Tibial nerve (tissue), 4 donors: Measurements from ENCODE around the gene INSYN1.

ENCODE experiments used
- EP300 ChIP-seq, 2 donors: sonication (generic); formaldehyde crosslinking; IDR thresholded peaks; one replicate each; pipeline ENCODE4 v1.6.1; 2017; ENCODE audit warnings: antibody characterized with exemption in 2 of 2, mild to moderate bottlenecking in 1 of 2
- POLR2A ChIP-seq, 2 donors: fragments of 450-650 bp; IDR thresholded peaks; one replicate each; pipeline ENCODE4 v1.6.1; 2017; ENCODE audit warnings: antibody characterized with exemption in 2 of 2, mild to moderate bottlenecking in 2 of 2, moderate library complexity in 2 of 2
- TF ChIP-seq, protein P1 (sequence below), 5 experiments: fragments of 200-600 bp in 3 of 5; fragments of 450-650 bp in 2 of 5; sonication (generic) in 3 of 5; IDR thresholded peaks; one replicate each; pipeline ENCODE4 v1.5.1; 2016 to 2019; ENCODE audit warnings: antibody characterized with exemption in 5 of 5, mild to moderate bottlenecking in 3 of 5, moderate library complexity in 2 of 5

DNA sequence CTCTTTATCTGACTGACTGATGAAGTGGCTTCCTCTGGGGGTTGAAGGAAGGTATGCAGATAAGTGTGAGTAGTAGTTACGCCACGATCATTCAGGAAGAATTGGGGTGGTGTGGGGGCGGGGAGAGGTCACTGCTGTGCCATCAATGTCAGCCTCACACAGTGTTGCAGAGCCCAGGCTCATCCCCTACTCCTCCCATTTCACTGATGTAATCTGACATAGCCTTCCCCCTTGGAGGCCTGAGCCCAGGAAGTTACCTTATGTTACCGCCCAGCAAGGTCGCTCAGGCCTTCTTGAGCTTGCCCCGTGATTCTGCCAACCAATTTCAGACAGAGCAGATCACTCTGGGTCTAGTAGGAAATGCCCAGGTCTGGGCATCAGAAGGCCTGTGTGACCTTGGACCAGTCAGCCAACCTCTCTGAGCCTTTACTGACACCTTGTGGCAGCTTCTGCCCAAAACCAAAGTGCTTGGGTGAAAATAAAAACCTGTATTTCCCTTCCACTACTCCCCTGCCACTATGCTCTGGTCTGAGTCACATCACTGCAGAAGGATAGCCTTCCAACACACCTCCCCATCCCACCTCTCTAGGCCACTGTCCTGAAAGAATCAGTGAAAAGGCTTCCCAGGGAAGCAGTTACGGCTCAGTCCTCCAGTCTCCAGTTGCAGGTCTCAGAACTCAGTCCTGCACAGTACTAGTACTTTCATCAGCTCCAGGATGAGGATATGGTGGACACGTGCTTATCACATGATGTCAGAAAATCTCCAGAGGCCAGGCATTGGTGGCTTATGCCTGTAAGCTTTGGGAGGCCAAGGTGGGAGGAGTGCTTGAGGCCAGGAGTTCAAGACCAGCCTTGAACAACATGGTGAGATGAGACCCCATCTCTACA lies 28.1 kb upstream of the INSYN1 start:
- TF ChIP-seq, protein P1, sequence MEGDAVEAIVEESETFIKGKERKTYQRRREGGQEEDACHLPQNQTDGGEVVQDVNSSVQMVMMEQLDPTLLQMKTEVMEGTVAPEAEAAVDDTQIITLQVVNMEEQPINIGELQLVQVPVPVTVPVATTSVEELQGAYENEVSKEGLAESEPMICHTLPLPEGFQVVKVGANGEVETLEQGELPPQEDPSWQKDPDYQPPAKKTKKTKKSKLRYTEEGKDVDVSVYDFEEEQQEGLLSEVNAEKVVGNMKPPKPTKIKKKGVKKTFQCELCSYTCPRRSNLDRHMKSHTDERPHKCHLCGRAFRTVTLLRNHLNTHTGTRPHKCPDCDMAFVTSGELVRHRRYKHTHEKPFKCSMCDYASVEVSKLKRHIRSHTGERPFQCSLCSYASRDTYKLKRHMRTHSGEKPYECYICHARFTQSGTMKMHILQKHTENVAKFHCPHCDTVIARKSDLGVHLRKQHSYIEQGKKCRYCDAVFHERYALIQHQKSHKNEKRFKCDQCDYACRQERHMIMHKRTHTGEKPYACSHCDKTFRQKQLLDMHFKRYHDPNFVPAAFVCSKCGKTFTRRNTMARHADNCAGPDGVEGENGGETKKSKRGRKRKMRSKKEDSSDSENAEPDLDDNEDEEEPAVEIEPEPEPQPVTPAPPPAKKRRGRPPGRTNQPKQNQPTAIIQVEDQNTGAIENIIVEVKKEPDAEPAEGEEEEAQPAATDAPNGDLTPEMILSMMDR (IDR thresholded peaks at IDR 0.05), result no peak
- TF ChIP-seq POLR2A (IDR thresholded peaks at IDR 0.05), result no peak
- TF ChIP-seq EP300 (IDR thresholded peaks at IDR 0.05), result no peak
